Endodermal cell (in vitro differentiated cells): ENCODE data around the gene BTAF1. TPM values are rescaled to one million over a fixed set of nuclear protein-coding genes. Genes with fewer than 3 reads are reported as not detected.
A peak's percentile ranks its signal among the peaks of the same experiment; 100 is the strongest.

ENCODE experiments used
- DNase-seq: peaks from one replicate; pipeline ENCODE4 v3.0.0-alpha.2; 2017
- H3K27ac ChIP-seq: 2 replicates; pipeline ENCODE4 v1.5.1; 2013; ENCODE audit warnings: mild to moderate bottlenecking, low read depth, low read length, moderate library complexity
- H3K27me3 ChIP-seq: 2 replicates; pipeline ENCODE4 v1.6.1; 2013; ENCODE audit warnings: mild to moderate bottlenecking, low read length, moderate library complexity; ENCODE audit not compliant: insufficient read depth, control insufficient read depth, poor library complexity, severe bottlenecking
- H3K36me3 ChIP-seq: 2 replicates; pipeline ENCODE4 v1.7.0; 2013; ENCODE audit warnings: mild to moderate bottlenecking, low read length, moderate library complexity; ENCODE audit not compliant: control insufficient read depth, insufficient read depth
- H3K4me1 ChIP-seq: one replicate; pipeline ENCODE4 v1.7.0; 2013; ENCODE audit warnings: low read length; ENCODE audit not compliant: control insufficient read depth, insufficient read depth
- H3K4me3 ChIP-seq: 2 replicates; pipeline ENCODE4 v1.5.1; 2013; ENCODE audit warnings: mild to moderate bottlenecking, low read length, moderate library complexity
- H3K9ac ChIP-seq: 2 replicates; pipeline ENCODE4 v1.6.1; 2013; ENCODE audit warnings: mild to moderate bottlenecking, low read length, moderate library complexity; ENCODE audit not compliant: poor library complexity, severe bottlenecking; ENCODE audit errors: extremely low read depth
- H3K9me3 ChIP-seq: 2 replicates; pipeline ENCODE4 v1.6.1; 2013; ENCODE audit warnings: mild to moderate bottlenecking, low read length, moderate library complexity; ENCODE audit not compliant: control insufficient read depth
- H3K27ac Mint-ChIP-seq: 2 replicates; pipeline ENCODE4 v1.8.0; 2020; ENCODE audit warnings: mixed read lengths
- H3K27me3 Mint-ChIP-seq: 2 replicates; pipeline ENCODE4 v1.8.0; 2021; ENCODE audit warnings: mild to moderate bottlenecking, mixed read lengths; ENCODE audit not compliant: insufficient read depth
- H3K36me3 Mint-ChIP-seq: 2 replicates; pipeline ENCODE4 v1.8.0; 2020; ENCODE audit warnings: low read depth, mixed read lengths
- H3K4me1 Mint-ChIP-seq: 2 replicates; pipeline ENCODE4 v1.8.0; 2020; ENCODE audit warnings: mixed read lengths
- H3K4me3 Mint-ChIP-seq: 2 replicates; pipeline ENCODE4 v1.8.0; 2020; ENCODE audit warnings: mild to moderate bottlenecking, moderate library complexity, mixed read lengths
- H3K9me3 Mint-ChIP-seq: 2 replicates; pipeline ENCODE4 v1.8.0; 2020; ENCODE audit warnings: mild to moderate bottlenecking, mixed read lengths
- WGBS, 2 experiments: methylation state at CpG; one replicate each; pipeline versions ENCODE4 v1.1.5 to v1.1.7; 2013; ENCODE audit warnings: missing lambda C conversion rate in 2 of 2, mixed read lengths in 1 of 2; ENCODE audit not compliant: insufficient coverage in 1 of 2, insufficient read length in 1 of 2; 5-methylcytosine and 5-hydroxymethylcytosine counted together
- total RNA-seq, 2 donors: library from RNA; stranded (reverse); fragmentation: NEBNext Ultra II Directional in 1 of 2; extraction: Animal tissue kit (Norgen Biotek cat#: 25700) in 1 of 2; gene quantifications; 2 replicates in 1 of 2; 3 replicates in 1 of 2; pipeline ENCODE4 v1.2.1, GENCODE V29; 2021
- TF ChIP-seq, protein P1 (sequence below): fragments of 200-600 bp; sonication (generic); conservative IDR thresholded peaks from 2 replicates; pipeline ENCODE4 v1.5.0; 2021; ENCODE audit warnings: antibody characterized with exemption, mild to moderate bottlenecking

The BTAF1 gene
- total RNA-seq, 2 donors from 2014 or later: 46.2 to 54.3 TPM

DNA sequence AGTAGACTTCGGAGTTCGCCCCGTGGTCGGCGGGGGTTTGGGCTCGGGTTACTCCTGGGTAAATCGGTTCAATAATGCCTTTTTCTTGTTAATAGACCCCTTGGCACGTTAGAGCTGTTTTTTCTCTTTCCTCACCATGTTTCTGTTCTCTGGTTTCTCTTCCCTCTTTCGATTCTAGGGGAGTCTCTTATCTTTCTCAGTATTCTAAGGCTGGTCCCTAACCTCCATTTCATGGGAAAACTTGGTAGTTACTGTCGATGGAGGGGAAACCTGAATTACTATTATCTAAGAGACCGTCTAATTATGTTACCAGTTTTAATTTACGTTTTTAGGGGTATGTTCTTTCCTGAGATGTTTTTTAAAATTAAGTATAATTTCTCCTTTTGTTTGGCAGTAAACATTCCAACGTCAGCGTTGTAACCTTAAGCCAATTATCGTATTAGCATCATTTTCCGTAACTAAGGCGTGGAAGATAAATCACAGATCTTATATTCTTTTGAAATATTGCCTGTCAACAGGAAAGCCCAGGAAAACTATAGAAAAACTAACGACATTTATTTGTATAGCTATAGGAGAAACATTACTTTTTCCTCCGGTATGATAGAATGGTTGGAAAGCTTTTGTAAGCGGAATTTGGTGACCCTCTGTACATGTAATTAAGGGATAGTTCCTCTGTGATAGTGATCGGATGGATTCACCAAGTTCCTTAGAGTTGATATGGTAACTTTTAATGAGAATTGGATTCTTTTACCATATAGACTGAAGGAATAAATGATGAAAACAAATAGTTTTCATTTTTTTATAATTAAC is 847 bp downstream of the BTAF1 start:
- H3K36me3 Mint-ChIP-seq: peaks cover 15% of the 10 kb centered on the region
- TF ChIP-seq, protein P1, sequence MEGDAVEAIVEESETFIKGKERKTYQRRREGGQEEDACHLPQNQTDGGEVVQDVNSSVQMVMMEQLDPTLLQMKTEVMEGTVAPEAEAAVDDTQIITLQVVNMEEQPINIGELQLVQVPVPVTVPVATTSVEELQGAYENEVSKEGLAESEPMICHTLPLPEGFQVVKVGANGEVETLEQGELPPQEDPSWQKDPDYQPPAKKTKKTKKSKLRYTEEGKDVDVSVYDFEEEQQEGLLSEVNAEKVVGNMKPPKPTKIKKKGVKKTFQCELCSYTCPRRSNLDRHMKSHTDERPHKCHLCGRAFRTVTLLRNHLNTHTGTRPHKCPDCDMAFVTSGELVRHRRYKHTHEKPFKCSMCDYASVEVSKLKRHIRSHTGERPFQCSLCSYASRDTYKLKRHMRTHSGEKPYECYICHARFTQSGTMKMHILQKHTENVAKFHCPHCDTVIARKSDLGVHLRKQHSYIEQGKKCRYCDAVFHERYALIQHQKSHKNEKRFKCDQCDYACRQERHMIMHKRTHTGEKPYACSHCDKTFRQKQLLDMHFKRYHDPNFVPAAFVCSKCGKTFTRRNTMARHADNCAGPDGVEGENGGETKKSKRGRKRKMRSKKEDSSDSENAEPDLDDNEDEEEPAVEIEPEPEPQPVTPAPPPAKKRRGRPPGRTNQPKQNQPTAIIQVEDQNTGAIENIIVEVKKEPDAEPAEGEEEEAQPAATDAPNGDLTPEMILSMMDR: no peak
- H3K4me3 Mint-ChIP-seq: peak overlapping the region; percentile 90
- Histone ChIP-seq H3K9ac (peak overlapping the region; percentile 97), H3K4me3 (peak overlapping the region; percentile 99), H3K9me3 (peaks cover 14% of the 10 kb centered on the region), H3K27ac (peak overlapping the region; percentile 80), H3K4me1 (no peaks in the 10 kb centered on the region), H3K36me3 (peaks cover 29% of the 10 kb centered on the region), H3K27me3 (no peaks in the 10 kb centered on the region)
- peak overlapping the region; percentile 99 for H3K27ac Mint-ChIP-seq
- H3K27me3 Mint-ChIP-seq: peaks cover 7% of the 10 kb centered on the region
- H3K4me1 Mint-ChIP-seq: peaks cover 14% of the 10 kb centered on the region
- H3K9me3 Mint-ChIP-seq: peaks cover under 1% of the 10 kb centered on the region
- no peak for DNase-seq
- WGBS, 2 experiments: 6% methylated on average over 14 to 19 of the region's 21 CpGs

DNA sequence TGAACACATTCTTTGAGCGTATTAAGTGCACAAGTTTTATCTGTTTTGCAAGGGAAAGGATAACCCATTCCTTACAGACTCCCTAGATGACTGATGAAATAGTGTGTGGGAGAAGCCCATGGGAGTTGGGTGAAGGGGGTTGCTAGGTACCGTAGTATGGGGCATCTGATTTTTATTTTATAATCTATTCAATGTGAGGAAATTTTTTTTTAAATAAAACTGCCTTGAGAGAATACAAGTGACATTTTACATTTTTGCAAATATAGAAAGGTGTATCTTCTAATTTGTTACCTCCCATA is 1.4 kb downstream of the BTAF1 start:
- Histone ChIP-seq H3K9me3 (peaks cover 9% of the 10 kb centered on the region), H3K27ac (no peak overlapping the region), H3K4me3 (peak overlapping the region; percentile 99), H3K36me3 (peaks cover 29% of the 10 kb centered on the region), H3K4me1 (no peaks in the 10 kb centered on the region), H3K27me3 (no peaks in the 10 kb centered on the region), H3K9ac (peak overlapping the region; percentile 97)
- H3K9me3 Mint-ChIP-seq: no peaks in the 10 kb centered on the region
- peak overlapping the region; percentile 90 for H3K4me3 Mint-ChIP-seq
- TF ChIP-seq, protein P1: no peak
- H3K4me1 Mint-ChIP-seq: peaks cover 14% of the 10 kb centered on the region
- peaks cover 7% of the 10 kb centered on the region for H3K27me3 Mint-ChIP-seq
- DNase-seq: no peak
- 73% methylated on average over 1 of the region's 2 CpGs; no CpG with 5 or more reads in 1 of the 2 experiments for WGBS, 2 experiments
- H3K27ac Mint-ChIP-seq: no peak overlapping the region
- peaks cover 15% of the 10 kb centered on the region for H3K36me3 Mint-ChIP-seq

DNA sequence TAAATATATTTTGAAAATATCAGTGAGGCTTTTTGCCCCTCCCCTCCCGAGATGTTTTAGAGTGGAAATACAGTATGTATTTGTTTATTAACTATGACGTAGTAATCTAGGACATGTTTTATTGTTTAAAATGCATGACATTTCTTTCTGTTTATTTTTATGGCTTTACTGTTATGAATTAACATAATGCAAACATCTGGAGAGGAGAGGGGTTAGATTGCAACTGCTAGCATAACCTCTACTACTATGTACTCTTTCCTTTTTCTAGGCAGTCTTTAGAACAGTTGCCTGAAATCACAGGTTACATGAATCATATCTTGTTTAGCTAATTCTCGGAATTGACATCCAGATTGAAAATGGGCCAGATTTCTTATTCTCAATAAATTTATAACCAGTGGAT is 7.4 kb downstream of the BTAF1 start:
- 94% methylated on average over 3 of the region's 3 CpGs; no CpG with 5 or more reads in 1 of the 2 experiments for WGBS, 2 experiments
- H3K4me3 ChIP-seq: no peak overlapping the region
- Mint-ChIP-seq H3K4me1 (peaks cover 9% of the 10 kb centered on the region), H3K9me3 (no peaks in the 10 kb centered on the region), H3K4me3 (no peak overlapping the region), H3K27ac (no peak overlapping the region), H3K27me3 (no peaks in the 10 kb centered on the region), H3K36me3 (peaks cover 27% of the 10 kb centered on the region)
- no peak for DNase-seq
- no peak overlapping the region for H3K27ac ChIP-seq
- TF ChIP-seq, protein P1: no peak
- H3K9ac ChIP-seq: no peak overlapping the region
- H3K27me3 ChIP-seq: no peaks in the 10 kb centered on the region
- H3K9me3 ChIP-seq: no peaks in the 10 kb centered on the region
- no peaks in the 10 kb centered on the region for H3K4me1 ChIP-seq
- peaks cover 75% of the 10 kb centered on the region for H3K36me3 ChIP-seq
